A673 (cell line): ENCODE data around the gene DNAJC30. TPM values are rescaled to one million over a fixed set of nuclear protein-coding genes. Genes with fewer than 3 reads are reported as not detected.

Experiments
- BruUV-seq: library from RNA; stranded (reverse); fragments of 400-500 nt; replicated peaks from 2 replicates; lab custom pipeline; 2021; lab: Mats Ljungman, UMichigan
- CTCF ChIA-PET: fragments of 300-600 bp; sonication (Branson Sonifier 250); formaldehyde crosslinking; loops from one replicate; lab custom pipeline; 2022; ENCODE audit warnings: antibody characterized with exemption; lab: Charles Lee
- POLR2A ChIA-PET: fragments of 300-600 bp; sonication (Branson Sonifier 250); formaldehyde crosslinking; loops from one replicate; lab custom pipeline; 2022; ENCODE audit warnings: antibody characterized with exemption; ENCODE audit not compliant: low non-redundant PET; lab: Charles Lee
- DNase-seq: peaks from one replicate; pipeline ENCODE4 v3.0.0-alpha.2; 2015; ENCODE audit warnings: low spot score
- H3K27ac ChIP-seq: fragments of 200-600 bp; sonication (generic); 2 replicates; pipeline ENCODE4 v1.5.1; 2016; ENCODE audit warnings: mixed run types, low read depth, mild to moderate bottlenecking, mixed read lengths, antibody characterized with exemption, low read length; ENCODE audit not compliant: poor library complexity, severe bottlenecking
- H3K27me3 ChIP-seq: fragments of 200-600 bp; sonication (generic); replicated peaks from 2 replicates; pipeline ENCODE4 v1.6.1; 2017; ENCODE audit warnings: mixed run types, low read depth, mild to moderate bottlenecking, mixed read lengths, antibody characterized with exemption, low read length; ENCODE audit not compliant: insufficient read depth, poor library complexity
- H3K36me3 ChIP-seq: fragments of 200-600 bp; sonication (generic); 2 replicates; pipeline ENCODE4 v1.6.1; 2016; ENCODE audit warnings: mixed run types, mild to moderate bottlenecking, mixed read lengths, antibody characterized with exemption, low read length; ENCODE audit not compliant: insufficient read depth, poor library complexity, severe bottlenecking
- H3K4me1 ChIP-seq: fragments of 200-600 bp; sonication (generic); 2 replicates; pipeline ENCODE4 v1.6.1; 2017; ENCODE audit warnings: mixed run types, mild to moderate bottlenecking, mixed read lengths, antibody characterized with exemption, low read length; ENCODE audit not compliant: insufficient read depth, poor library complexity, severe bottlenecking
- H3K4me3 ChIP-seq: fragments of 200-600 bp; sonication (generic); 2 replicates; pipeline ENCODE4 v1.5.1; 2016; ENCODE audit warnings: low read depth, mixed run types, mild to moderate bottlenecking, mixed read lengths, low read length; ENCODE audit not compliant: poor library complexity, severe bottlenecking
- H3K9me3 ChIP-seq: fragments of 200-600 bp; sonication (generic); 2 replicates; pipeline ENCODE4 v1.6.1; 2016; ENCODE audit warnings: mixed run types, low read depth, mild to moderate bottlenecking, mixed read lengths, antibody characterized with exemption, low read length; ENCODE audit not compliant: poor library complexity, severe bottlenecking
- EZH2 ChIP-seq: fragments of 200-600 bp; sonication (generic); IDR thresholded peaks from 2 replicates; pipeline ENCODE4 v1.6.1; 2017; ENCODE audit warnings: borderline replicate concordance, low read depth, mild to moderate bottlenecking, mixed read lengths, antibody characterized with exemption, low read length; ENCODE audit not compliant: poor library complexity, severe bottlenecking
- intact Hi-C: fragments of 100-400 bp; cut with micrococcal nuclease; formaldehyde crosslinking; loops from one replicate; pipeline ENCODE4 v1.10.0; 2022; ENCODE audit not compliant: unreplicated experiment
- total RNA-seq: library from RNA; stranded (reverse); gene quantifications from 2 replicates; pipeline ENCODE4 v1.2.3, GENCODE V29; 2021
- TF ChIP-seq, protein P1 (sequence below): fragments of 300-800, 200-600 bp; sonication (generic); conservative IDR thresholded peaks from 2 replicates; pipeline ENCODE4 v1.5.1; 2017; ENCODE audit warnings: low read depth, mild to moderate bottlenecking, antibody characterized with exemption, low read length, moderate library complexity, mixed read lengths

Gene DNAJC30
- total RNA-seq, 1 experiment from 2014 or later = 11.8 TPM

DNA sequence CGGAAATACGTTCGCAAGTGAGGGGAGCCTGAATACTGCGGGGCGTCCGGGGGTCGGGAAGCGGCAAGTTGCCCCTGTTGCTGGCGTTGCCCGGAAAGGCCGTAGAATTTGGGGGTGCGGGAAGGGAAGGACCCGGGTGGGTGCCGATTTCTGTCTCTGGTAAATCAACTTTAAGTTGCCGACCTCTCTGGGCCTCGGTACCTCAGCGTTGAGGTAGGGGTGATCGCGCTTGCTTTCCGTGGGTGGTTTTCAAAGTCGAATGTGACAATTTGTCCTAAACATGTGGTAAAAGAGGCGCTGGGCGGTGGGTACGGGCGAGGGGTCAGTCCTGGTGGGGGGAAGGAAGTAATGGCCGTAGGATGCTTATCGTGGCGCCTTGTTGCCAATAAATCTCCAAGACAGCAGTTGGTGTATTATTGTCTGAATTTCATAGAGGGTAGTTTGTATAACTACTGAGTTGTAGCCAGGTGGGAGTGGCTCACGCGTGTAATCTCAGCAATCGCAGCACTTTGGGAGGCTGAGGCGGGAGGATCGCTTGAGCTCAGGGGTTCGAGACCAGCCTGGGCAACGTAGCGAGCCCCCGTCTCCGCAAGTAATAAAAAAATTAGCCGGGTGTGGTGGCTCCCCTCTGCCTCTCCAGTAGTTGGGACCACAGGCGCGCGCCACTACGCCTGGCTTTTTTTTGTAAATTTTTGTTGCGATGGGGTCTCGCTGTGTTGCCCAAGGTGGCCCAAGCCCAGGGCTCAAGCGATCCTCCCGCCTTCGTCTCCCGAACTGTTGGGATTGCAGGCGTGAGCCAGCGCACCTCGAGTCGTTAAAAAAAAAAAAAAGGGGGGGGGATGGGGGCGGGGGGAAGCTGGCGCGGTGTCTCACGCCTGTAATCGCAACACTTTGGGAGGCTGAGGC is 788 bp upstream of the DNAJC30 start:
- ChIA-PET POLR2A (no interaction called here), CTCF (no interaction called here)
- TF ChIP-seq EZH2 = no peak
- TF ChIP-seq, protein P1, sequence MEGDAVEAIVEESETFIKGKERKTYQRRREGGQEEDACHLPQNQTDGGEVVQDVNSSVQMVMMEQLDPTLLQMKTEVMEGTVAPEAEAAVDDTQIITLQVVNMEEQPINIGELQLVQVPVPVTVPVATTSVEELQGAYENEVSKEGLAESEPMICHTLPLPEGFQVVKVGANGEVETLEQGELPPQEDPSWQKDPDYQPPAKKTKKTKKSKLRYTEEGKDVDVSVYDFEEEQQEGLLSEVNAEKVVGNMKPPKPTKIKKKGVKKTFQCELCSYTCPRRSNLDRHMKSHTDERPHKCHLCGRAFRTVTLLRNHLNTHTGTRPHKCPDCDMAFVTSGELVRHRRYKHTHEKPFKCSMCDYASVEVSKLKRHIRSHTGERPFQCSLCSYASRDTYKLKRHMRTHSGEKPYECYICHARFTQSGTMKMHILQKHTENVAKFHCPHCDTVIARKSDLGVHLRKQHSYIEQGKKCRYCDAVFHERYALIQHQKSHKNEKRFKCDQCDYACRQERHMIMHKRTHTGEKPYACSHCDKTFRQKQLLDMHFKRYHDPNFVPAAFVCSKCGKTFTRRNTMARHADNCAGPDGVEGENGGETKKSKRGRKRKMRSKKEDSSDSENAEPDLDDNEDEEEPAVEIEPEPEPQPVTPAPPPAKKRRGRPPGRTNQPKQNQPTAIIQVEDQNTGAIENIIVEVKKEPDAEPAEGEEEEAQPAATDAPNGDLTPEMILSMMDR = no peak
- Histone ChIP-seq H3K36me3 (peaks cover 21% of the 10 kb centered on the region), H3K27me3 (no peaks in the 10 kb centered on the region), H3K4me3 (peak overlapping the region; percentile 72), H3K27ac (peak overlapping the region; percentile 88), H3K4me1 (peaks cover 16% of the 10 kb centered on the region), H3K9me3 (no peaks in the 10 kb centered on the region)
- TSS peak; percentile 78 for BruUV-seq
- no peak for DNase-seq
- intact Hi-C loops = loop anchor here (1.0 kb wide), 1 partner anchor 35 kb away; the partner anchor contains the start of gene STX1A

DNA sequence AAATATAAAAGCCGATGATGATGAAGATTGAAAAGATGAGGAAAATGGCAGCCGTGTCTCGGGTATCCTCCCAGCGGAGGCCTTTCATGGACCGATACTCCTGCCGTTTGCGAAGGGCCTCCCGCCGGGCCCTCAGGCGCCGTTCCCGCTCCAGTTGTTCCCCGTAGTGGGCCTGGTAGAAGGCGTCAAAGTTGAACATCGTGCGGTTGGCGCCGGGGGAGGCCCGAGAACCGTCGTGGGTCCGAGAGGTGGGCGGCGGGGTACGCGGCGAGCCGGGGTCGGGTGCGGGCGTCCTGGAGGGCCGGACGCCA is 553 bp downstream of the DNAJC30 start:
- intact Hi-C loops = loop anchor here (1.0 kb wide), 1 partner anchor 37 kb away; the partner anchor contains the start of gene STX1A
- BruUV-seq = no TSS peak
- H3K27ac ChIP-seq = peak overlapping the region; percentile 88
- no peak for TF ChIP-seq EZH2
- TF ChIP-seq, protein P1 = no peak
- POLR2A ChIA-PET = no interaction called here
- H3K36me3 ChIP-seq = peaks cover 18% of the 10 kb centered on the region
- no peaks in the 10 kb centered on the region for H3K9me3 ChIP-seq
- H3K4me3 ChIP-seq = peak overlapping the region; percentile 72
- H3K4me1 ChIP-seq = peaks cover 16% of the 10 kb centered on the region
- no peaks in the 10 kb centered on the region for H3K27me3 ChIP-seq
- CTCF ChIA-PET = no interaction called here
- DNase-seq = no peak

DNA sequence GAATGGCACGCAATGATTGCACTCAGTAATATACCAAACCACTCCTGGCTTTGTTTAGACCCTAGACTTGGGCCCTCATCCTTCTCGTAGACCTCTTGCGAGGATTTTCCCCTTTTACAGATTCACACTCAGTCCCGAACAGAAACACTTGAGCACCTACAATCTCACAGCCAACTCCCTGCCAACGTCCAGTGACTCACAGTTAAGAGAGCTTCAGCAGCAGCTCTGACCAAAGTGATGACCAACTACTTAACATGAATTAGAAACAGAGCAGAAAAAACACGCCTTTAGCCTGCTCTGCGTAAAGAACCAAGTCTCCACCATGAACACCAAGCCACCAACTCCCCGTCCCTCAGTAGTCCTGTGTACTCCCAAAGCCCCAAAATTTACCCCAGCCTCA is 2.2 kb downstream of the DNAJC30 start:
- Histone ChIP-seq H3K4me1 (peaks cover 16% of the 10 kb centered on the region), H3K4me3 (no peak overlapping the region), H3K9me3 (no peaks in the 10 kb centered on the region), H3K36me3 (peaks cover 6% of the 10 kb centered on the region), H3K27ac (peak overlapping the region; percentile 40), H3K27me3 (no peaks in the 10 kb centered on the region)
- POLR2A ChIA-PET = no interaction called here
- BruUV-seq = no TSS peak
- intact Hi-C loops = no loop called here
- no peak for DNase-seq
- CTCF ChIA-PET = no interaction called here
- TF ChIP-seq, protein P1 = no peak
- TF ChIP-seq EZH2 = no peak
